Measurements from ENCODE around the gene NCKAP1. TPM values are rescaled to one million over a fixed set of nuclear protein-coding genes. Genes with fewer than 3 reads are reported as not detected.

Gene NCKAP1
- total RNA-seq, 1 donor from 2014 or later: 106 TPM

GRCh38 chr2:182916417-182916816 is 121.8 kb downstream of the NCKAP1 start:
- Mint-ChIP-seq H3K27ac (ENCODE audit: unreplicated experiment) (no peak overlapping the region), H3K36me3 (ENCODE audit: low read depth) (peaks cover 51% of the 10 kb centered on the region), H3K4me3 (no peak overlapping the region), H3K27me3 (ENCODE audit: low read depth) (no peaks in the 10 kb centered on the region), H3K9me3 (no peaks in the 10 kb centered on the region), H3K4me1 (peaks cover 70% of the 10 kb centered on the region)
- no peak for TF ChIP-seq CTCF (conservative IDR thresholded peaks at IDR 0.05)
- DNase-seq (ENCODE audit: low read depth, low spot score): no peak

GRCh38 chr2:182915369-182916326 is 122.6 kb downstream of the NCKAP1 start:
- no peak for TF ChIP-seq CTCF (conservative IDR thresholded peaks at IDR 0.05)
- no peak for DNase-seq (ENCODE audit: low read depth, low spot score)
- peaks cover 50% of the 10 kb centered on the region for H3K36me3 Mint-ChIP-seq (ENCODE audit: low read depth)
- H3K27me3 Mint-ChIP-seq (ENCODE audit: low read depth): no peaks in the 10 kb centered on the region
- H3K9me3 Mint-ChIP-seq: no peaks in the 10 kb centered on the region
- no peak overlapping the region for H3K27ac Mint-ChIP-seq (ENCODE audit: unreplicated experiment)
- H3K4me3 Mint-ChIP-seq: no peak overlapping the region
- peaks cover 63% of the 10 kb centered on the region for H3K4me1 Mint-ChIP-seq

- Mint-ChIP-seq H3K27ac (ENCODE audit: unreplicated experiment) (no peak overlapping the region), H3K4me1 (peaks cover 56% of the 10 kb centered on the region), H3K4me3 (no peak overlapping the region), H3K36me3 (ENCODE audit: low read depth) (peaks cover 47% of the 10 kb centered on the region), H3K27me3 (ENCODE audit: low read depth) (no peaks in the 10 kb centered on the region), H3K9me3 (no peaks in the 10 kb centered on the region)
- no peak for TF ChIP-seq CTCF (conservative IDR thresholded peaks at IDR 0.05)
- no peak for DNase-seq (ENCODE audit: low read depth, low spot score)
These were observed 123.4 kb downstream of the NCKAP1 start for GRCh38 chr2:182914852-182915251.

- no peak for TF ChIP-seq CTCF (conservative IDR thresholded peaks at IDR 0.05)
- Mint-ChIP-seq H3K4me1 (peaks cover 46% of the 10 kb centered on the region), H3K9me3 (no peaks in the 10 kb centered on the region), H3K27me3 (ENCODE audit: low read depth) (no peaks in the 10 kb centered on the region), H3K36me3 (ENCODE audit: low read depth) (peaks cover 48% of the 10 kb centered on the region), H3K27ac (ENCODE audit: unreplicated experiment) (no peak overlapping the region), H3K4me3 (no peak overlapping the region)
- no peak for DNase-seq (ENCODE audit: low read depth, low spot score)
These were observed 125.2 kb downstream of the NCKAP1 start for GRCh38 chr2:182913064-182913463.

- no peak for TF ChIP-seq CTCF (conservative IDR thresholded peaks at IDR 0.05)
- peaks cover 44% of the 10 kb centered on the region for H3K36me3 Mint-ChIP-seq (ENCODE audit: low read depth)
- H3K9me3 Mint-ChIP-seq: no peaks in the 10 kb centered on the region
- H3K4me1 Mint-ChIP-seq: peaks cover 48% of the 10 kb centered on the region
- no peaks in the 10 kb centered on the region for H3K27me3 Mint-ChIP-seq (ENCODE audit: low read depth)
- no peak for DNase-seq (ENCODE audit: low read depth, low spot score)
- H3K27ac Mint-ChIP-seq (ENCODE audit: unreplicated experiment): no peak overlapping the region
- no peak overlapping the region for H3K4me3 Mint-ChIP-seq
These were observed 125.7 kb downstream of the NCKAP1 start for GRCh38 chr2:182912518-182912915.

Data from neural crest cell (in vitro differentiated cells).